Measurements from ENCODE around the gene FUT8.

Gene FUT8

DNA sequence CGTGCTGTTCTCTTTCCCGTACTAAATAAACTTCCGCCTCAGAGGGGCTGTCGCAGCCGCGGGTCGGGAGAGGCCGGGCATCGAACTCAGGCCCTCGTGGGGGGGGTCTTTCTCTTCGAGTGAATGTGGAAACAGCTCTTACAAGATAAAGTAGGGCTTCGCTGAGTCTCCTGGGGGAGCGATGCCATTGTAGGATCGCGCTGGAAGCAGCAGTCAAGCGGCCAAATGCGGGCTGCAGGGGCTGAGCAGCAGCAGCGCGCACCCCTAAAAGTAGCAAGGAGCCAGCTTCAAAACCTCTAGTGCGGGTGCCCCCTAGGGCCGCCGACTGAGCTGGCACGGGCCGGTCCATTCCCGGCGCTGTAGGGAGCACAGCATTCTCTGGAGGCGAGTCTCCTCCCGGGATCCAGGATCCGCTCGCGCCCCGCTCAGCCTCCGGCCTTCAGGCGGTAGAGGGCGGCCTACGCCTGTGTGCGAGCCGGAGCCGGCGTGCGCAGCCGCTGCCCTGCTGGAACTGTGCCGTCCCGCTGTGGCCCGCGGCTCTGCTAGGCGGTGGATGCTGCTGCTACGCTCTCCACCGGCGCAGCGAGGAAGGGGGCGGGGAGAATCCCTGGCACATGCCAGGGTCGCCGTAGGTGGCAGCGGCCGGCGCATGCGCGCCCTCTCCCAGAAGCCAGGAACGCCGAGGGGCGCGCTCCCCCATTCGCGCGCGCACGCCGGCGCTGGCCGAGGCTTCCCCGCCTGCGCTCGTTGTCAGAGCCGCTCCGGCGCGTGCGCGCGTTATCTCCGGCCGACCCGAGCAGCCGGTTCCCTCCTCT is at the start of gene FUT8:
Gene FUT8 (plus strand): TSS at position 699 of the 815 bp plus-strand sequence. CDS start 148,834 bp downstream, outside the sequence.
- peak within 1 kb of the TSS; percentile 79 to 88 for H3K4me3 ChIP-seq
- TF ChIP-seq, protein P1, sequence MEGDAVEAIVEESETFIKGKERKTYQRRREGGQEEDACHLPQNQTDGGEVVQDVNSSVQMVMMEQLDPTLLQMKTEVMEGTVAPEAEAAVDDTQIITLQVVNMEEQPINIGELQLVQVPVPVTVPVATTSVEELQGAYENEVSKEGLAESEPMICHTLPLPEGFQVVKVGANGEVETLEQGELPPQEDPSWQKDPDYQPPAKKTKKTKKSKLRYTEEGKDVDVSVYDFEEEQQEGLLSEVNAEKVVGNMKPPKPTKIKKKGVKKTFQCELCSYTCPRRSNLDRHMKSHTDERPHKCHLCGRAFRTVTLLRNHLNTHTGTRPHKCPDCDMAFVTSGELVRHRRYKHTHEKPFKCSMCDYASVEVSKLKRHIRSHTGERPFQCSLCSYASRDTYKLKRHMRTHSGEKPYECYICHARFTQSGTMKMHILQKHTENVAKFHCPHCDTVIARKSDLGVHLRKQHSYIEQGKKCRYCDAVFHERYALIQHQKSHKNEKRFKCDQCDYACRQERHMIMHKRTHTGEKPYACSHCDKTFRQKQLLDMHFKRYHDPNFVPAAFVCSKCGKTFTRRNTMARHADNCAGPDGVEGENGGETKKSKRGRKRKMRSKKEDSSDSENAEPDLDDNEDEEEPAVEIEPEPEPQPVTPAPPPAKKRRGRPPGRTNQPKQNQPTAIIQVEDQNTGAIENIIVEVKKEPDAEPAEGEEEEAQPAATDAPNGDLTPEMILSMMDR (IDR thresholded peaks at IDR 0.05) = peak; percentile 30 to 47
- intact Hi-C loops (cut with DNase I; ENCODE audit: low total_unique reads) = loop anchor here (5.0 kb wide), 1 partner anchor 410 kb away; no protein-coding TSS in a partner anchor
- peak within 1 kb of the TSS; percentile 94 to 95 for H3K27ac ChIP-seq
- H3K36me3 ChIP-seq = no peaks in the 10 kb centered on the region
- peaks cover 0 to 9% (median 4%) of the 10 kb centered on the region in 4 donors for H3K4me1 ChIP-seq
- H3K27me3 ChIP-seq = no peaks in the 10 kb centered on the region
- H3K9me3 ChIP-seq = no peaks in the 10 kb centered on the region
- DNase-seq = peak; percentile 94 to 97

DNA sequence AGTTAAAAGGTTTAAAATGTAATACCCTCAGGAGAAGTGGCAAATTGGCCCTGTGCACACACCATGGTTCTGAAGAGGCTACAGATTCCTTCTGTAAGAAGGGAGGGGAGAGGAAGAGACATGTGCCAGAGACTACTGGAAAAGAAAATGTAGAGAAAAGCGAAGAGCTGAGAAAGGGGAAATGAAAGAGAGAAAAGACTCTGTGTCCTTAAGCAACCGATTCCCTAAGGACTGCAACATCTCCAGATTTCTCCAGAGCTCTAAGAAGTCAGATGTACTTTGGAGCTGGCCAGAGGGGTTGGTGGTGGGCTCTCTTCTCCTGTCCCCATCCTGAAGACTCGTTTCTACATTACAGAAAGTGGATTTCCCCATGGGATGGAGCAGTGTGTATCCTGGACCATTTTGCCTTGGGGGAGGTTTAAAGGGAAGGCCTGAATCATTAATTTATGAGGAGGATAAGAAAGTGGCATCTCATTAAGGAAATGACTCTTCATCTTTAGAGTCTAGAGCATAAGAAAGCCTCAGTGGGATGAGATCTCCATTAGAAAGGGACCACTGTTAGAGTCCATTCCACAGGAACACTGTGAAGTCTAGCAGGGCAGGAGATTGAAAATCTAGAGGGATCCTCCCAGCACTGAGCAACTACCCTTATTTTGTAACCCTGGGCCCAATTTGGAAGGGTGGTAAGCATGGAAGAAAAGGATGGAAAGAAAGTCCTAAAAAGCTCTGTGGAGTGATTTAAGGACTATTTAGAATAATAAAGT is 45.5 kb upstream of the FUT8 start:
- TF ChIP-seq, protein P1 (IDR thresholded peaks at IDR 0.05) = no peak
- intact Hi-C loops (cut with DNase I; ENCODE audit: low total_unique reads) = no loop called here
- H3K4me3 ChIP-seq = no peak overlapping the region
- no peaks in the 10 kb centered on the region for H3K36me3 ChIP-seq
- no peak for DNase-seq
- H3K27me3 ChIP-seq = no peaks in the 10 kb centered on the region
- no peaks in the 10 kb centered on the region for H3K4me1 ChIP-seq
- no peak overlapping the region for H3K27ac ChIP-seq
- H3K9me3 ChIP-seq = no peaks in the 10 kb centered on the region

- Histone ChIP-seq H3K27me3 (peaks cover 0 to 6% of the 10 kb centered on the region in 2 donors), H3K9me3 (no peaks in the 10 kb centered on the region), H3K4me3 (no peak overlapping the region), H3K4me1 (no peaks in the 10 kb centered on the region), H3K36me3 (no peaks in the 10 kb centered on the region), H3K27ac (no peak overlapping the region)
- TF ChIP-seq, protein P1 (IDR thresholded peaks at IDR 0.05) = no peak
- DNase-seq = no peak
- intact Hi-C loops (cut with DNase I; ENCODE audit: low total_unique reads) = no loop called here
Measured at GRCh38 chr14:65369560-65369959, 43.0 kb upstream of the FUT8 start.

DNA sequence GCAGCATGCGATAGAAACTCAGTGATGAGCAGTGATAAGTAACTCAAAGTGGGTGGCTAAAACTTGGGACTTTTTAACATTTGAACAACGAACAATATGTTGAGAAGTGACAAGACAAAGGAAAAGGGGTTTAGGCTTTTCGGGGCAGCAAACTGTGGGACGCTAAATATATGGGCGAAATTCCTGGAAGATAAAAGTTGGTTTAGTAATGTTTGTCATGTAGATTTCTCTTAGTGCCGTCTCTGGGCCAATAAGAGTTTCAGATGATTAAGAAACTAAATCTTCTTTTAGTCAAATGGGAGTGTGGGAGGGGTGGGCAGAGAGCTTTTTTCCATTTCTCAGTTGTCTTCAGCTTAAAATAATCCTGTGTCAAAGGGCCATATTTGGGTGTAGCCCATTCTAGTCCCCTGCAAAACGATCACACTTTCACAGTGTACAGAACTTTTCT is 41.7 kb upstream of the FUT8 start:
- Histone ChIP-seq H3K27ac (no peak overlapping the region), H3K36me3 (no peaks in the 10 kb centered on the region), H3K4me1 (no peaks in the 10 kb centered on the region), H3K9me3 (no peaks in the 10 kb centered on the region), H3K4me3 (no peak overlapping the region), H3K27me3 (peaks cover 0 to 15% of the 10 kb centered on the region in 2 donors)
- intact Hi-C loops (cut with DNase I; ENCODE audit: low total_unique reads) = no loop called here
- TF ChIP-seq, protein P1 (IDR thresholded peaks at IDR 0.05) = no peak
- DNase-seq = no peak

- Histone ChIP-seq H3K36me3 (no peaks in the 10 kb centered on the region), H3K27me3 (peaks cover 0 to 15% of the 10 kb centered on the region in 2 donors), H3K4me3 (no peak overlapping the region), H3K4me1 (no peaks in the 10 kb centered on the region), H3K9me3 (no peaks in the 10 kb centered on the region), H3K27ac (no peak overlapping the region)
- TF ChIP-seq, protein P1 (IDR thresholded peaks at IDR 0.05) = no peak
- DNase-seq = no peak
- intact Hi-C loops (cut with DNase I; ENCODE audit: low total_unique reads) = no loop called here
Measured at GRCh38 chr14:65371784-65372183, 40.7 kb upstream of the FUT8 start.

Measured in tibial artery (tissue), 4 donors.